IPS DF 6.9 (cell line): ENCODE results near the gene MAP4.

Experiments used
- DNase-seq: peaks from one replicate; pipeline ENCODE4 v3.0.0-alpha.2; 2013; ENCODE audit warnings: low read depth, low spot score
- H3K27ac ChIP-seq: one replicate; pipeline ENCODE4 v1.5.1; 2013; ENCODE audit warnings: low read length, control low read depth
- H3K27me3 ChIP-seq: 2 replicates; pipeline ENCODE4 v1.6.1; 2013; ENCODE audit warnings: mild to moderate bottlenecking, low read length; ENCODE audit not compliant: control insufficient read depth, insufficient read depth
- H3K36me3 ChIP-seq: 2 replicates; pipeline ENCODE4 v1.6.1; 2013; ENCODE audit warnings: low read length; ENCODE audit not compliant: control insufficient read depth, insufficient read depth
- H3K4me1 ChIP-seq: 2 replicates; pipeline ENCODE4 v1.6.1; 2013; ENCODE audit warnings: low read length; ENCODE audit not compliant: control insufficient read depth, insufficient read depth
- H3K4me3 ChIP-seq: 2 replicates; pipeline ENCODE4 v1.5.1; 2013; ENCODE audit warnings: mild to moderate bottlenecking, low read length
- H3K9me3 ChIP-seq: 2 replicates; pipeline ENCODE4 v1.6.1; 2013; ENCODE audit warnings: low read length, inconsistent platforms; ENCODE audit not compliant: control insufficient read depth, insufficient read depth
- WGBS: extraction: QIAGEN DNeasy Blood & Tissue Kit; methylation state at CpG from one replicate; pipeline ENCODE4 v1.1.7; 2013; ENCODE audit warnings: mixed read lengths, missing lambda C conversion rate; ENCODE audit not compliant: insufficient read length, insufficient coverage; 5-methylcytosine and 5-hydroxymethylcytosine counted together

Gene MAP4

DNA sequence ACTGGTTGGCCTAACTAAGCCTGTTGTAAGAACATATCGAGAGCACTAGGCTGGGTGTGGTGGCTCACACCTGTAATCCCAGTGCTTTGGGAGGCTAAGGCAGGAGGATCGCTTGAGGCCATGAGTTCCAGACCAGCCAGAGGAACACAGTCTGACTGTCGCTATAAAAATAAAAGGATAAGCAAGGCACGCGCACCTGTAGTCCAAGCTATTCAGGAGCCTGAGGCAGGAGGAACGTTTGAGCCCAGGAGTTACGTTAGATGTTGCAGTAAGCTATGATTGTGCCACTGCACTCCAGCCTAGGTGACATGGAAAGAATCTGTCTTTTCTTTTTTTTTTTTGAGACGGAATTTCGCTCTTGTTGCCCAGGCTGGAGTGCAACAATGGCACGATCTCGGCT lies 24.9 kb downstream of the MAP4 start:
- H3K36me3 ChIP-seq = no peaks in the 10 kb centered on the region
- H3K9me3 ChIP-seq = no peaks in the 10 kb centered on the region
- H3K27me3 ChIP-seq = no peaks in the 10 kb centered on the region
- DNase-seq = no peak
- no CpG with 5 or more reads among the region's 11 CpGs for WGBS
- H3K4me3 ChIP-seq = no peak overlapping the region
- H3K4me1 ChIP-seq = no peaks in the 10 kb centered on the region
- no peak overlapping the region for H3K27ac ChIP-seq

DNA sequence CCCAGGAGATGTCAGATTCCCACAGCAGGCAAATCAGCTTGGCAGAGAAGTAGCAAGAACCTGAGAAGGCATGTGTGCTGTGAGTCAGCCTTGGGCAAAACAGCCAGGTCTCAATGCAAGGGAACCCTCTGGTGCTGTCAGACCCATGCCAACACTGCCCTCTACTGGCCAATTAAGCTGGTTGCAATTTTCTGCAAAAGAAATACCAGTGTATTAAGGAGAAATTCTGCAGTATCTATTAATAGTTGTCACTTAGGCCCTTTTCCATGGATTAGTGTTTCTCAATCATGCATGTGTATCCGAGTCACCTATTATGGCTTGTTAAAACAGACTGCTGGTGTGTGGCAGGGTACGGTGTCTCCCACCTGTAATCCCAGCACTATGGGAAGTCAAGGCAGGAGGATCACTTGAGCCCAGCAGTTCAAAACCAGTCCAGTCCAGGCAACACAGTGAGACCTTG lies 26.2 kb downstream of the MAP4 start:
- Histone ChIP-seq H3K27me3 (no peaks in the 10 kb centered on the region), H3K36me3 (no peaks in the 10 kb centered on the region), H3K9me3 (no peaks in the 10 kb centered on the region), H3K27ac (no peak overlapping the region), H3K4me1 (no peaks in the 10 kb centered on the region), H3K4me3 (no peak overlapping the region)
- DNase-seq = peak; percentile 57
- WGBS = no CpG with 5 or more reads among the region's 2 CpGs

DNA sequence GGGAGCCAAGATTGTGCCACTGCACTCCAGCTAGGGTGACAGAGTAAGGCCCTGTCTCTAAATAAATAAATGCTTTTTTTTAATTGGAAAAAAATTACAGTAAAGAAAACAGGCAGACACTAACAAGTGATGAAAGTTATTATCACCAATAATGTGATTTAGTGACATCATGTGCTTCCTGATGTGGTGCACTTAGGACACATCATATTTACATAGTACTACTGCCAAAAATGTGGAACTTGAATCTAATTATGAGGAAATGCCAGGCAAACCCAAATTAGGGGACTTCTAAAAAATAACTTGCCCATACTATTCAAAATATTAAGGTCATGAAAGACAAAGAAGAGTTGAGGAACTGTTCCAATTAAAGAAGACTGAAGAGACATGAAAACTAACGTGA lies 30.8 kb downstream of the MAP4 start:
- DNase-seq = no peak
- H3K4me3 ChIP-seq = no peak overlapping the region
- no peaks in the 10 kb centered on the region for H3K27me3 ChIP-seq
- no CpG with 5 or more reads among the region's 1 CpG for WGBS
- H3K27ac ChIP-seq = no peak overlapping the region
- H3K4me1 ChIP-seq = no peaks in the 10 kb centered on the region
- H3K36me3 ChIP-seq = no peaks in the 10 kb centered on the region
- no peaks in the 10 kb centered on the region for H3K9me3 ChIP-seq

DNA sequence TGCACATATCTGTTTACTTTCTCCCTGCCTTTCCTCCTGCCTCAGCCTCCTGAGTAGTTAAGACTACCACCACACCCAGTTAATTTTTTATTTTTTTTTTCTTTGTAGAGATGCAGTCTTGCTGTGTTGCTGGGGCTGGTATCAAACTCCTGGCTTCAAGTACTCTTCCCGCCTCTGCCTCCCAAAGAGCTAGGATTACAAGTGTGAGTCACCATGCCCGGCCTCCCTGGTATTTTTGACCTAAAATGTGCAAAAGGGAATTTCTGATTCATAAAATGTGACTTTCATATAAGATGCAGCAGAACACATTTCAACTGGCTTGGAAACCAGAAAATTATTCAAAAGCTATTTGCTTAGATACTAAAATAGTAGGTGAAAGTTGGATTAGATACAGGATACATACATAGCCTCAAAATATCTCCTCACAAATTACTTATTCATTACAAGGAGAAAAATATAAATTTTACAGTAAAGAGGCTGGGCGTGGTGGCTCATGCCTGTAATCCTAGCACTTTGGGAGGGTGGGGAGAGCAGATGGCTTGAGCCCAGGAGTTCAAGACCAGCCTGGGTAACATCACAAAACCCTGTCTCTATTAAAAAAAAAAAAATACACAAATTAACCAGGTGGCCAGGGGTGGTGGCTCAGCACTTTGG lies 32.0 kb downstream of the MAP4 start:
- Histone ChIP-seq H3K4me3 (no peak overlapping the region), H3K27me3 (no peaks in the 10 kb centered on the region), H3K4me1 (no peaks in the 10 kb centered on the region), H3K9me3 (no peaks in the 10 kb centered on the region), H3K27ac (no peak overlapping the region), H3K36me3 (no peaks in the 10 kb centered on the region)
- DNase-seq = no peak
- WGBS = no CpG with 5 or more reads among the region's 3 CpGs

DNA sequence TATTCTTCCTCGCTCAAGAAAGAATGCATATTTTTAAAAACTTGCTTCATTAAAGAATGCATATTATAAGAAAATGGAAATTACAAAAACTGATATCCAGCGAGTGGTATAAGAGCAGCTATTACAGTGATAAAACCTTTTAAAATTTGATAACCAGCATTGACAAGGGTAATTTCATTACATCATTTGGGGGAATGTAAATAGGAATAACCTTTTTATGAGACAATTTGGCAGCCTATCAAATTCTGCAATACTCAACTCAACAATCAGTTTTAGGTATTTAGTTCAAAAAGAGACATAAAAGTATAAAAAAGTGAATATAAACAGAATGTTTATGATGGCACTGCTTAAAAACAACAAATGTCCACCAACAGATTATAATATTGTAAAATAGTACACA lies 35.4 kb downstream of the MAP4 start:
- no peaks in the 10 kb centered on the region for H3K27me3 ChIP-seq
- no peaks in the 10 kb centered on the region for H3K4me1 ChIP-seq
- no peaks in the 10 kb centered on the region for H3K9me3 ChIP-seq
- H3K36me3 ChIP-seq = no peaks in the 10 kb centered on the region
- H3K4me3 ChIP-seq = no peak overlapping the region
- H3K27ac ChIP-seq = no peak overlapping the region
- no CpG with 5 or more reads among the region's 2 CpGs for WGBS
- no peak for DNase-seq

DNA sequence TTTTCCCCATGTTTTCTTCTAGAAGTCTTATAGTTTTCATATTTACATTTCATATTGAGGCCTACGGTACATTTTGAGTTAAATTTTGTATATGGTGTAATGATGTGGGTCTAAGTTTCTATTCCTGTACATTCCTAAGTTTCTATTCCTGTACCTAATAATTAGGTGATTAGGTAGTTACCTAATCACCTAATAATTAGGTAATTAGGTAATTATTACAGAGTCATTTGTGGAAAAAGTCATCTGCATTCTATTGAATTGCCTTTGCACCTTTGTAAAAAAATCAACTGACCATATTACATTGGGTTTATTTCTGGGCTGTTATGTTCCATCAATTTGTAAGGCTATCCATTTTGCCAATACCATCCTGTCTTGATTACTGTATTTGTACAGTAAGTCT lies 37.1 kb downstream of the MAP4 start:
- WGBS = no CpG with 5 or more reads among the region's 1 CpG
- Histone ChIP-seq H3K27me3 (no peaks in the 10 kb centered on the region), H3K9me3 (no peaks in the 10 kb centered on the region), H3K4me1 (no peaks in the 10 kb centered on the region), H3K4me3 (no peak overlapping the region), H3K27ac (no peak overlapping the region), H3K36me3 (no peaks in the 10 kb centered on the region)
- no peak for DNase-seq

DNA sequence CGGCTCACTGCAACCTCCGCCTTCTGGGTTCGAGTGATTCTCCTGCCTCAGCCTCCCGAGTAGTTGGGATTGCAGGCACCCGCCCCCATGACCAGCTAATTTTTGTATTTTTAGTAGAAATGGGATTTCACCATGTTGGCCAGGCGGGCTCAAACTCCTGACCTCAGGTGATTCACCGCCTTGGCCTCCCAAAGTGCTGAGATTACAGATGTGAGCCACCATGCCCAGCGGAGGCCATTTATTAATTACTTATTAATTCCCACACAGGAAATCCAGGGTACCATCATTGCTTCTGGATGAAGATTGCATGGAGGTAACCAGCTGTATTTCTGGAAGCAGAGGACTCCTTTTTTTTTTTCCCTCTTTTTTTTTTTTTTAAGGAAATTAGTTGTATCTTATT lies 37.8 kb downstream of the MAP4 start:
- Histone ChIP-seq H3K36me3 (no peaks in the 10 kb centered on the region), H3K27me3 (no peaks in the 10 kb centered on the region), H3K4me3 (no peak overlapping the region), H3K4me1 (no peaks in the 10 kb centered on the region), H3K9me3 (no peaks in the 10 kb centered on the region), H3K27ac (no peak overlapping the region)
- no peak for DNase-seq
- WGBS = no CpG with 5 or more reads among the region's 8 CpGs

DNA sequence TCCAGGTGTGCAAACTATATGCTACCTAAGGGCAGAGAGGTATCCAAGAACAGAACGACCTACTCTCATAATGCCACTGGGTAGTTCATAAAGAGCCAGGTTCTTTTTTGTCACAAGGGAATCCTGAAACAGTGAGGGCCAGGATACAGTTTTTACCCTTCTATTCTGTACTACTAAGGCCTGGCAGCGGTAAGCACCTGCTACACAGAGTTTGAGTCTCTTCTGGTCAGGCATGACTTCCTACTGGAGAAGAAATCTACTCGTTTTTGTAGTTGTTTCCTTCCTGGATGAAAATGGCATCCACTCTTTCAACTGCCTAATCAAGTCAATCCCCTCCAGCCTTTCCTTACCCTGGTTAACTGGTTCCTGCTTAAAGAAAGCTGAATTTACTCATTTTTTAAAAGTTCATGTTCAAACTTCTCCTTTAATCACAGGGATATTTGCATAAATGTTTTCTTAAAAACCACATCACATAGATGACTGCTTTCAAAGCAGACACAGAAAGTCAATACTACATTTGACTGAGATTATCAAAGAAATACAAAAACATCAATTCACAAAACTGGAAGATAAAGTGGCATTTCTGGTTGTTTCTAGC lies 40.0 kb downstream of the MAP4 start:
- DNase-seq = no peak
- no peak overlapping the region for H3K4me3 ChIP-seq
- no peak overlapping the region for H3K27ac ChIP-seq

DNA sequence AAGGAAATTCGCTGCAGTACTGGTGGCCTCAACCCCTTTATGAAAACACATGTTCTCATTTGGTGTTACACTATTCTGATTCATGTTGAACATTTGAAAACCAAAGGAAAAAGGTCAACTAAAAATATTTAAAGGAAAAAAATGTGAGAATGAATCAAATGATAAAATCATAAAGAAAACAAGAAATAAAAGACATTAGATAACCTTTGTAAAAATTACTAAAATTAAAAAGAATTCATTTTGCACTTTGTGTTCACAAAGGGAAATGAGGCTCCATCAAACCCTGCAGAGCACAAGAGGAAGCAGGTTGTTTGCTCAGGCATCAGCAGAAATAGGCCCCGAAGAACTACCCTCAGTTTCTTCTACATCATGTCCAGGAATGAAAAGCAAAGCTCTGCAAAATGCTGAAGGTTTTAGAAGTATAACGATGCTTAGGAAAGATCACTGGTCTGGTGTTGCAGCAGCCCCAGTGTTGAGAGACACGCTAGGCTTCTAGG lies 41.2 kb downstream of the MAP4 start:
- no peak overlapping the region for H3K27ac ChIP-seq
- no peaks in the 10 kb centered on the region for H3K27me3 ChIP-seq
- H3K9me3 ChIP-seq = no peaks in the 10 kb centered on the region
- no peaks in the 10 kb centered on the region for H3K36me3 ChIP-seq
- no peak overlapping the region for H3K4me3 ChIP-seq
- no peaks in the 10 kb centered on the region for H3K4me1 ChIP-seq
- WGBS = no CpG with 5 or more reads among the region's 4 CpGs
- no peak for DNase-seq

More for the DNA sequence above, 40.0 kb downstream of the MAP4 start:
- Histone ChIP-seq H3K36me3 (no peaks in the 10 kb centered on the region), H3K27me3 (no peaks in the 10 kb centered on the region), H3K4me1 (no peaks in the 10 kb centered on the region), H3K9me3 (no peaks in the 10 kb centered on the region)
- WGBS = no CpG with 5 or more reads among the region's 3 CpGs

DNA sequence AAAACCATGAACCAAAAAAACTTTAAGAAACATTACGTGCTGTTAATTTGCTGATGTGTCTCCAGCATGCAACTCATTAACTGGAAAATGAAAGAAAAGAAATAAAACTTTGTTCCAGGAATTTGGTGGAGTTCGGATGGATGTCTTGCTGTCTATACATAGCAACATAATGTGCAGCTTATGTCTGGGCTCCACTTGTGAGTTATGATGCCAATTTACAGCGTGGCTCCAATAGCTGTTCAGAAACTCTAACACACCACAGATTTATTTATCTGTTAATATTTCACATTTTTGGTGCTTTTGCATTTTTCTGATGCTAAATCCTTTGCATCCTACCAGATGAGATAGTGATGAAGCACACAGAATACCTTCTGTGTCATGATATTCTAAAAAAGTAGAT lies 45.1 kb downstream of the MAP4 start:
- Histone ChIP-seq H3K9me3 (no peaks in the 10 kb centered on the region), H3K4me1 (no peaks in the 10 kb centered on the region), H3K4me3 (no peak overlapping the region), H3K27me3 (no peaks in the 10 kb centered on the region), H3K27ac (no peak overlapping the region), H3K36me3 (no peaks in the 10 kb centered on the region)
- no peak for DNase-seq
- no CpG with 5 or more reads among the region's 3 CpGs for WGBS

DNA sequence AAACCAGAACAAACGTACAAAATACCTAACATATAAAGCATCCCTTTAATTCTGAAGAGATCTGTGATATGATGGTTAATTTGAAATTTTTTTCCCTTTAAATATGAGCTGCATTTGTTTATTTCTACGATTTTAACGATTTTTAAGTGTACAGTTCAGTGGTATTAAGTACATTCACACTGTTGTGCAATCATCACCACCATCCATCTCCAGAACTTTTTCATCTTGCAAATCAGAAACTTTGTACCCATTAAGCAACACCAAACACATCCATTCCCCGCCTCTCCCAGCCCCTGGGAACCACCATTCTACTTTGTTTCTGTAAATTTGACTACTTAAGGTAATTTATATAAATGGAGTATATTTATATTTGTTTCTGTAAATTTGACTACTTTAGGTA lies 51.5 kb downstream of the MAP4 start:
- Histone ChIP-seq H3K36me3 (no peaks in the 10 kb centered on the region), H3K27ac (no peak overlapping the region), H3K9me3 (no peaks in the 10 kb centered on the region), H3K4me3 (no peak overlapping the region), H3K27me3 (no peaks in the 10 kb centered on the region), H3K4me1 (peaks cover 2% of the 10 kb centered on the region; the same call in 1 of the 2 replicates)
- DNase-seq = no peak
- WGBS = no CpG with 5 or more reads among the region's 4 CpGs
